ENCODE data around the gene NTN1.
A peak's percentile ranks its signal among the peaks of the same experiment; 100 is the strongest.

Gene NTN1

GRCh38 chr17:9240659-9241370 lies 219.5 kb downstream of the NTN1 start:
- H3K36me3 ChIP-seq (ENCODE audit: control insufficient read depth in 4 of 4, insufficient read depth in 4 of 4, low read length in 3 of 4), result peaks cover 0 to 3% (median under 1%) of the 10 kb centered on the region in 4 experiments
- no peak overlapping the region for H3K27ac ChIP-seq (ENCODE audit: insufficient read depth in 1 of 2, low read depth in 1 of 2, low read length in 2 of 2, poor library complexity in 1 of 2, severe bottlenecking in 2 of 2)
- POLR2A ChIA-PET, result interaction anchor here (0.6 kb wide), 1 partner anchor 12 kb away, joined by 4 read pairs; no protein-coding TSS in a partner anchor
- peak overlapping the region in 4 of 7 experiments; percentile 2 to 63 (median 51) for H3K4me3 ChIP-seq (ENCODE audit: control insufficient read depth in 1 of 7, extremely low read depth in 1 of 7, insufficient read depth in 4 of 7, low read depth in 2 of 7, low read length in 6 of 7)
- H3K9me3 ChIP-seq (ENCODE audit: control extremely low read depth in 1 of 5, control insufficient read depth in 4 of 5, insufficient read depth in 2 of 5, low read depth in 1 of 5, low read length in 4 of 5), result no peaks in the 10 kb centered on the region
- peaks cover 0 to 36% (median 32%) of the 10 kb centered on the region in 4 experiments for H3K4me1 ChIP-seq (ENCODE audit: control extremely low read depth in 1 of 4, control insufficient read depth in 4 of 4, insufficient read depth in 4 of 4, low read length in 3 of 4)
- DNase-seq, result peak in 1 of 3 donors; percentile 37
- 83% methylated on average over 17 of the region's 17 CpGs for WGBS (ENCODE audit: insufficient coverage)
- CTCF ChIA-PET, result interaction anchor here (1.9 kb wide), 1 partner anchor 14 kb away, joined by 4 read pairs; no protein-coding TSS in a partner anchor
- H3K27me3 ChIP-seq (replicated peaks in 2 of 5; ENCODE audit: control insufficient read depth in 4 of 5, insufficient read depth in 5 of 5, low read length in 4 of 5), result no peaks in the 10 kb centered on the region

DNA sequence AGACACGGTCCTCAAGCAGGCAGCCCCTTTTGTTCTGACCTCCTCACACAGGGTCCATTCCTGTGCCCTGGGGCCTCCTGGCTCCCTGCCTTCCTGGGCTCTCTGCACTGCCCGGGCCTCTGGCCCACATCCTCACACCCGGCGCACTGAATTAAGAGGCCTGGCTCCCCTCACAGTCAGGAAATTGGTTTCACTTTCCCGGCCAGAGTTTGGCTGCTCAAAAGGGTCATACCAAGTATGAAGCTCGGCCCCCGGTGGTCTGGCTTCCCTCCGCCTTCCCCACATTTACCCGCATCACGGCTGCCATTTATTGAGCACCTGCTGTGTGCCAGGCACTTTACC lies 220.0 kb downstream of the NTN1 start:
- DNase-seq, result peak; percentile 21 to 65 (median 62)
- H3K27me3 ChIP-seq (replicated peaks in 2 of 5; ENCODE audit: control insufficient read depth in 4 of 5, insufficient read depth in 5 of 5, low read length in 4 of 5), result no peaks in the 10 kb centered on the region
- peaks cover 0 to 36% (median 32%) of the 10 kb centered on the region in 4 experiments for H3K4me1 ChIP-seq (ENCODE audit: control extremely low read depth in 1 of 4, control insufficient read depth in 4 of 4, insufficient read depth in 4 of 4, low read length in 3 of 4)
- H3K36me3 ChIP-seq (ENCODE audit: control insufficient read depth in 4 of 4, insufficient read depth in 4 of 4, low read length in 3 of 4), result peaks cover 0 to 3% (median under 1%) of the 10 kb centered on the region in 4 experiments
- no peak overlapping the region for H3K27ac ChIP-seq (ENCODE audit: insufficient read depth in 1 of 2, low read depth in 1 of 2, low read length in 2 of 2, poor library complexity in 1 of 2, severe bottlenecking in 2 of 2)
- H3K4me3 ChIP-seq (ENCODE audit: control insufficient read depth in 1 of 7, extremely low read depth in 1 of 7, insufficient read depth in 4 of 7, low read depth in 2 of 7, low read length in 6 of 7), result no peak overlapping the region
- no peaks in the 10 kb centered on the region for H3K9me3 ChIP-seq (ENCODE audit: control extremely low read depth in 1 of 5, control insufficient read depth in 4 of 5, insufficient read depth in 2 of 5, low read depth in 1 of 5, low read length in 4 of 5)
- ChIA-PET CTCF (interaction anchor here (1.9 kb wide), 1 partner anchor 14 kb away, joined by 4 read pairs; no protein-coding TSS in a partner anchor), POLR2A (interaction anchor here (0.6 kb wide), 1 partner anchor 11 kb away, joined by 4 read pairs; no protein-coding TSS in a partner anchor)
- WGBS (ENCODE audit: insufficient coverage), result 40% methylated on average over 10 of the region's 10 CpGs

DNA sequence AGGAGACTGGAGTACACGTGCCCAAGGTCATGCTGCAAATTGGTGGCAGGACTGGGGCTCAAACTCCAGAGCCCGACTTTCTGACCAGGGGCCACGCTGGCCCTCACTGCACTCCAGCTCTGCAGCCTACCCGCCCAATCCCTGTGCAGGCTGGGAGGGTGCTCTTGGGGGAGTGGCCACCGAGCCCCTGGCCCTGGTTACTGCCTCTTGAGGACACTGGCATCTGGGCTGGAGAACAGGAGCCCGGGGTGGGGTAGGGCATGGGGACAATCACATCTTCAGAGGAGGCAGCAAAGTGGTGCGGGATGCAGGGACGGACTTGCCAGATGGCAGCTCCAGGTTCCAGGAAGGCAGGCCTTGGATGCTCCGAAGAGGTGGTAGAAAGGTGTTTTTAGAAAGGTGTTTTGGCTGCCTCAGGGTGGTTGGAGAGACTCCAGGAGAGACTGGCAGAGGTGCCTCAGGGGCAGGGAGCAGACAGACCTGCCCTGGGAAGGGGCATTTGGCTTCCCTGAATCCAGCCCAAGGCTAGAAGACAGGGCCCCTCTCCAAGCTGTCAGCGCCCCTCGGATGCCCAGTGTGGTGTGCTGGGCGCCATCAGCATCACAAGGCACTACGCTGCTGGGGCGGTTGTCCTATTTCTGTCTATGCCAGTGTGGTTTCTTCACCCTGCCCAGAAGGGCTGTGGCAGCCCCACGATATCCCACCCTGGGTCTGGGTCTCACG lies 220.6 kb downstream of the NTN1 start:
- Histone ChIP-seq H3K27me3 (replicated peaks in 2 of 5; ENCODE audit: control insufficient read depth in 4 of 5, insufficient read depth in 5 of 5, low read length in 4 of 5) (no peaks in the 10 kb centered on the region), H3K4me1 (ENCODE audit: control extremely low read depth in 1 of 4, control insufficient read depth in 4 of 4, insufficient read depth in 4 of 4, low read length in 3 of 4) (peaks cover 0 to 36% (median 32%) of the 10 kb centered on the region in 4 experiments), H3K36me3 (ENCODE audit: control insufficient read depth in 4 of 4, insufficient read depth in 4 of 4, low read length in 3 of 4) (peaks cover 0 to 3% (median under 1%) of the 10 kb centered on the region in 4 experiments), H3K9me3 (ENCODE audit: control extremely low read depth in 1 of 5, control insufficient read depth in 4 of 5, insufficient read depth in 2 of 5, low read depth in 1 of 5, low read length in 4 of 5) (no peaks in the 10 kb centered on the region), H3K27ac (ENCODE audit: insufficient read depth in 1 of 2, low read depth in 1 of 2, low read length in 2 of 2, poor library complexity in 1 of 2, severe bottlenecking in 2 of 2) (no peak overlapping the region), H3K4me3 (ENCODE audit: control insufficient read depth in 1 of 7, extremely low read depth in 1 of 7, insufficient read depth in 4 of 7, low read depth in 2 of 7, low read length in 6 of 7) (no peak overlapping the region)
- no peak for DNase-seq
- 93% methylated on average over 14 of the region's 16 CpGs for WGBS (ENCODE audit: insufficient coverage)
- ChIA-PET CTCF (interaction anchor here (1.9 kb wide), 1 partner anchor 13 kb away, joined by 4 read pairs; no protein-coding TSS in a partner anchor), POLR2A (no interaction called here)

- no peak for DNase-seq
- Histone ChIP-seq H3K27ac (ENCODE audit: insufficient read depth in 1 of 2, low read depth in 1 of 2, low read length in 2 of 2, poor library complexity in 1 of 2, severe bottlenecking in 2 of 2) (no peak overlapping the region), H3K36me3 (ENCODE audit: control insufficient read depth in 4 of 4, insufficient read depth in 4 of 4, low read length in 3 of 4) (peaks cover 0 to 3% (median under 1%) of the 10 kb centered on the region in 4 experiments), H3K4me3 (ENCODE audit: control insufficient read depth in 1 of 7, extremely low read depth in 1 of 7, insufficient read depth in 4 of 7, low read depth in 2 of 7, low read length in 6 of 7) (no peak overlapping the region), H3K27me3 (replicated peaks in 2 of 5; ENCODE audit: control insufficient read depth in 4 of 5, insufficient read depth in 5 of 5, low read length in 4 of 5) (no peaks in the 10 kb centered on the region), H3K4me1 (ENCODE audit: control extremely low read depth in 1 of 4, control insufficient read depth in 4 of 4, insufficient read depth in 4 of 4, low read length in 3 of 4) (peaks cover 0 to 36% (median 32%) of the 10 kb centered on the region in 4 experiments), H3K9me3 (ENCODE audit: control extremely low read depth in 1 of 5, control insufficient read depth in 4 of 5, insufficient read depth in 2 of 5, low read depth in 1 of 5, low read length in 4 of 5) (no peaks in the 10 kb centered on the region)
- WGBS (ENCODE audit: insufficient coverage), result 86% methylated on average over 9 of the region's 16 CpGs
- ChIA-PET CTCF (interaction anchor here (0.7 to 1.2 kb wide), 2 partner anchors 10 to 14 kb away, joined by 3 to 4 read pairs; no protein-coding TSS in a partner anchor), POLR2A (no interaction called here)
These were observed 221.2 kb downstream of the NTN1 start for GRCh38 chr17:9242497-9242881.

GRCh38 chr17:9242983-9243382 lies 221.7 kb downstream of the NTN1 start:
- 96% methylated on average over 6 of the region's 8 CpGs for WGBS (ENCODE audit: insufficient coverage)

DNA sequence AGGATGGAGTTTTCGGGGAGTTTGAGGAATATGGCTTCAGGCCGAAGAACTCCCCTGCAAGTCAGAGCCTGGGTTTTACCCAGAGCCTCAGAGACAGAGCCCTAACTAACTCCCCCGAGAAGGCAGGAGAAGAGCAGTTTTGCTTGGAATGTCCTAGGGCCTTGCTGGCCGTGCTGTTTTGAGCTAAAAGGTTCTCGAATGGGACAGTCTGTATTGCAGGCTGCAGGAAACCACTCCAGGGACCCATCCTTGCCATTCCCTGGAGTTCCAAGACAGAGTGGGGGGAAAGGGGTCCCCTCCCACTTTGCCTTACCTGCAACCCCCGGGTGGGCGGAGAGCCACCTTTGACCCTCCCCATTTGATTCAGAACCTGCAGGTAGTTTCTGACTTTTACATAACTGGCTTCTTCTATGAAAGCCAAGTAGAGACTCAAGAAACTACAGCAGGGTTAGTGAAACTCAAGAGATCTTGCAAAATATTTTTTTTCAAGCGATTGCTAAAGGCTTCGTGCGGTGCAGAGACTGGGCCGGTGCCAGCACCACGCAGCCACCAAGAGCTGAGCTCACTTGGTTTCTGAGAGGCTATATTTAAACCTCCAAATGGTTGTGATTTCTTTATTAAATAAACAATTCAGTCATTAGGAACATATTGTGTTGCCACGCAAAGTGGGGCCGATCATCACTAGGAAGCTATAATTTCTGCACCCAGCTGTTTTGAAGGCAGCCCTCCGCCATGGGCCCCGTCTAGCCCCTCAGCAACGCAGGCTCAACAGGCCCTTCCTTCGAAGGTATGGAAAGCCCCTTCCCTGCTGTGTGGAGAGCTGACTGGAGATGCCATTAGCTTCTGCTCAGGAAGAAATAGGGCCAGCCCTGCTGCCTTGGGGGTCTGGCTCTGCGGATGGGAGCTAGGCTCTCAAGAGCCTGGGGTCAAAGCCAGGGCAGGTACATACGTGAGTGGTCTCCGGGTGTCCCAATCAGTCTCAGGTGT lies 223.0 kb downstream of the NTN1 start:
- no peak overlapping the region for H3K27ac ChIP-seq (ENCODE audit: insufficient read depth in 1 of 2, low read depth in 1 of 2, low read length in 2 of 2, poor library complexity in 1 of 2, severe bottlenecking in 2 of 2)
- ChIA-PET CTCF (no interaction called here), POLR2A (no interaction called here)
- H3K4me1 ChIP-seq (ENCODE audit: control extremely low read depth in 1 of 4, control insufficient read depth in 4 of 4, insufficient read depth in 4 of 4, low read length in 3 of 4), result peaks cover 0 to 22% (median 20%) of the 10 kb centered on the region in 4 experiments
- H3K36me3 ChIP-seq (ENCODE audit: control insufficient read depth in 4 of 4, insufficient read depth in 4 of 4, low read length in 3 of 4), result peaks cover 0 to 7% (median 4%) of the 10 kb centered on the region in 4 experiments
- no peaks in the 10 kb centered on the region for H3K27me3 ChIP-seq (replicated peaks in 2 of 5; ENCODE audit: control insufficient read depth in 4 of 5, insufficient read depth in 5 of 5, low read length in 4 of 5)
- DNase-seq, result no peak
- no peaks in the 10 kb centered on the region for H3K9me3 ChIP-seq (ENCODE audit: control extremely low read depth in 1 of 5, control insufficient read depth in 4 of 5, insufficient read depth in 2 of 5, low read depth in 1 of 5, low read length in 4 of 5)
- no peak overlapping the region for H3K4me3 ChIP-seq (ENCODE audit: control insufficient read depth in 1 of 7, extremely low read depth in 1 of 7, insufficient read depth in 4 of 7, low read depth in 2 of 7, low read length in 6 of 7)
- WGBS (ENCODE audit: insufficient coverage), result 95% methylated on average over 15 of the region's 21 CpGs

More at GRCh38 chr17:9242983-9243382, 221.7 kb downstream of the NTN1 start:
- ChIA-PET CTCF (interaction anchor here (0.7 to 1.2 kb wide), 2 partner anchors 11 to 13 kb away, joined by 3 to 4 read pairs; no protein-coding TSS in a partner anchor), POLR2A (no interaction called here)
- H3K4me1 ChIP-seq (ENCODE audit: control extremely low read depth in 1 of 4, control insufficient read depth in 4 of 4, insufficient read depth in 4 of 4, low read length in 3 of 4), result peaks cover 0 to 32% (median 30%) of the 10 kb centered on the region in 4 experiments
- H3K36me3 ChIP-seq (ENCODE audit: control insufficient read depth in 4 of 4, insufficient read depth in 4 of 4, low read length in 3 of 4), result peaks cover 0 to 3% (median 2%) of the 10 kb centered on the region in 4 experiments
- no peaks in the 10 kb centered on the region for H3K9me3 ChIP-seq (ENCODE audit: control extremely low read depth in 1 of 5, control insufficient read depth in 4 of 5, insufficient read depth in 2 of 5, low read depth in 1 of 5, low read length in 4 of 5)
- no peak for DNase-seq
- H3K27me3 ChIP-seq (replicated peaks in 2 of 5; ENCODE audit: control insufficient read depth in 4 of 5, insufficient read depth in 5 of 5, low read length in 4 of 5), result no peaks in the 10 kb centered on the region
- no peak overlapping the region for H3K4me3 ChIP-seq (ENCODE audit: control insufficient read depth in 1 of 7, extremely low read depth in 1 of 7, insufficient read depth in 4 of 7, low read depth in 2 of 7, low read length in 6 of 7)
- H3K27ac ChIP-seq (ENCODE audit: insufficient read depth in 1 of 2, low read depth in 1 of 2, low read length in 2 of 2, poor library complexity in 1 of 2, severe bottlenecking in 2 of 2), result no peak overlapping the region

Data from common myeloid progenitor, CD34-positive (primary cell).